Measurements from ENCODE around the gene CHADL.
"Not testable (repeated sequence)": the region's sequence is repeated elsewhere in the genome, so short reads cannot be mapped to it uniquely, and the experiment has no call there.

The CHADL gene

GRCh38 chr22:41181349-41182241, 59.1 kb downstream of the CHADL start:
- DNase-seq: no peak

- DNase-seq: no peak
These were observed 59.8 kb downstream of the CHADL start for GRCh38 chr22:41180926-41181325.

- not testable (repeated sequence) for DNase-seq
These were observed 60.4 kb downstream of the CHADL start for GRCh38 chr22:41180362-41180761.

All from effector CD4-positive, alpha-beta T cell (primary cell).